WERI-Rb-1 (cell line): ENCODE measurements around the gene TTC22.

Experiments
- DNase-seq: peaks from one replicate; pipeline ENCODE4 v3.0.0-alpha.2; 2020
- H3K27ac ChIP-seq: fragments of 250-450 bp; sonication (Bioruptor Pico); 2 replicates; pipeline ENCODE4 v1.5.1; 2020; ENCODE audit warnings: mild to moderate bottlenecking, moderate library complexity
- H3K27me3 ChIP-seq: fragments of 250-450 bp; sonication (Bioruptor Pico); 2 replicates; pipeline ENCODE4 v1.5.1; 2021; ENCODE audit warnings: mild to moderate bottlenecking, low read depth, moderate library complexity; ENCODE audit not compliant: insufficient read depth, severe bottlenecking
- H3K36me3 ChIP-seq: fragments of 250-450 bp; sonication (Bioruptor Pico); 2 replicates; pipeline ENCODE4 v1.5.1; 2020; ENCODE audit warnings: mild to moderate bottlenecking, moderate library complexity
- H3K4me3 ChIP-seq: 2 replicates; pipeline ENCODE4 v1.5.1; 2011; ENCODE audit warnings: low read depth, mild to moderate bottlenecking, control low read depth, low read length
- H3K9me3 ChIP-seq: fragments of 250-450 bp; sonication (Bioruptor Pico); 2 replicates; pipeline ENCODE4 v1.5.1; 2021; ENCODE audit warnings: mild to moderate bottlenecking, moderate library complexity; ENCODE audit not compliant: severe bottlenecking
- TF ChIP-seq, protein P1 (sequence below): IDR thresholded peaks from 2 replicates; pipeline ENCODE4 v1.5.1; 2011; ENCODE audit warnings: low read depth, mild to moderate bottlenecking, control low read depth, inconsistent platforms, low read length

Gene TTC22

DNA sequence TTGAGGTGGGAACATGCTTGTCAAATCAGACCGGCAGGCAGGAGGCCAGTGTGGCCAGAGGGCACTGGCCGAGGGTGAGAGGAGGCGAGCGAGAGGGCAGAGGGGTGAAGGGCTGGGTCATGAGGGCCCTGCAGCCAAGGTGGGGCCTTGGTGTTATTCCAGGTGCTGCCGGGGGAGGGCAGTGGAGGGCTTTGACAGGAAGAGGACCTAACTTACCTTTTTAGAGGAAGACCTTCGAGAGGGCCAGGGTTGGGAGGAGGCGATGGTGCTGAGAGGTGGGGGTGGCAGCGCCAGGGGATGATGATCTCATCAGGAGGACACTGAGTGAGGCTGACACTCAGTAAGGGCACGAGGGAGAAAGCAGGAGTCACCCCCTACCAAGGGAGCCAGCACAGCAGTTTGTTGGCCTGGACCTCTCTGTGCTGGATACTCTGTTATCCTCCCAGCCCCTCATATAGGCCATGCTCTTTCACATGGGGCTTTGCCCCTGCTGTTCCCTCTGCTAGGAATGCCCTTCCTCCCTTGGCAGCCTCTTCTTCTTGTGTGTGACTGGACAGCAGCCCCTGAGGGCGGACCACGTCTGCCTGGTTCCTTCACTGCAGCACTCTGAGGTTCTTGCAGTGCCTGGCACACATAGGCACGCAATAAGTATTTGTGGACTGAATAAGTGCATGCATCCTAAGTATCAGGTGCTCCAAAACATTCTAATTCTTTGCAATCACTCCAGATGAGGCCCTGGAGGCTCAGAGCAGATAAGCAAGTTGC is 7.5 kb upstream of the TTC22 start:
- Histone ChIP-seq H3K9me3 (no peaks in the 10 kb centered on the region), H3K4me3 (no peak overlapping the region), H3K36me3 (no peaks in the 10 kb centered on the region), H3K27ac (no peak overlapping the region), H3K27me3 (no peaks in the 10 kb centered on the region)
- TF ChIP-seq, protein P1, sequence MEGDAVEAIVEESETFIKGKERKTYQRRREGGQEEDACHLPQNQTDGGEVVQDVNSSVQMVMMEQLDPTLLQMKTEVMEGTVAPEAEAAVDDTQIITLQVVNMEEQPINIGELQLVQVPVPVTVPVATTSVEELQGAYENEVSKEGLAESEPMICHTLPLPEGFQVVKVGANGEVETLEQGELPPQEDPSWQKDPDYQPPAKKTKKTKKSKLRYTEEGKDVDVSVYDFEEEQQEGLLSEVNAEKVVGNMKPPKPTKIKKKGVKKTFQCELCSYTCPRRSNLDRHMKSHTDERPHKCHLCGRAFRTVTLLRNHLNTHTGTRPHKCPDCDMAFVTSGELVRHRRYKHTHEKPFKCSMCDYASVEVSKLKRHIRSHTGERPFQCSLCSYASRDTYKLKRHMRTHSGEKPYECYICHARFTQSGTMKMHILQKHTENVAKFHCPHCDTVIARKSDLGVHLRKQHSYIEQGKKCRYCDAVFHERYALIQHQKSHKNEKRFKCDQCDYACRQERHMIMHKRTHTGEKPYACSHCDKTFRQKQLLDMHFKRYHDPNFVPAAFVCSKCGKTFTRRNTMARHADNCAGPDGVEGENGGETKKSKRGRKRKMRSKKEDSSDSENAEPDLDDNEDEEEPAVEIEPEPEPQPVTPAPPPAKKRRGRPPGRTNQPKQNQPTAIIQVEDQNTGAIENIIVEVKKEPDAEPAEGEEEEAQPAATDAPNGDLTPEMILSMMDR = peak; percentile 42
- DNase-seq = no peak

DNA sequence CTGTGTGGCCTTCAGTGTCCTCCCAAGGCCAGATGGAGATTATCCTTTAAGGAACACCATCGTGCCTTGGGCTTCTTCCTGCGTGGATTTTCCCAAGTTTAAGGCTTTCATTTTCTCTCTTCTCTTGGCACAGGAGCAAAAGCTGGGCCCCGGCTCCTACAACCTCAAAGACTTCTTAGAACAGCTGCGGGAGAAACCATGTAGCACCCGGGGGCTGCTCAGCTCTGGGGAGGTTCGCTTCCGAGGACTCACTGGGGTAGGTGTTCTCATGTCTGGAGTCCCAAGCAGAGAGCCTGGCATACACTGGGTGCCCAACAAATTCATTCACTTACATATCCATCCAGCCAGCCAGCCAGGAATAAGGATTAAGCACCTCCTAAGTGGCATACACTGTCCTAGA is 6.6 kb upstream of the TTC22 start:
- Histone ChIP-seq H3K4me3 (no peak overlapping the region), H3K27ac (no peak overlapping the region), H3K36me3 (no peaks in the 10 kb centered on the region), H3K27me3 (no peaks in the 10 kb centered on the region), H3K9me3 (no peaks in the 10 kb centered on the region)
- no peak for DNase-seq
- TF ChIP-seq, protein P1 = no peak

DNA sequence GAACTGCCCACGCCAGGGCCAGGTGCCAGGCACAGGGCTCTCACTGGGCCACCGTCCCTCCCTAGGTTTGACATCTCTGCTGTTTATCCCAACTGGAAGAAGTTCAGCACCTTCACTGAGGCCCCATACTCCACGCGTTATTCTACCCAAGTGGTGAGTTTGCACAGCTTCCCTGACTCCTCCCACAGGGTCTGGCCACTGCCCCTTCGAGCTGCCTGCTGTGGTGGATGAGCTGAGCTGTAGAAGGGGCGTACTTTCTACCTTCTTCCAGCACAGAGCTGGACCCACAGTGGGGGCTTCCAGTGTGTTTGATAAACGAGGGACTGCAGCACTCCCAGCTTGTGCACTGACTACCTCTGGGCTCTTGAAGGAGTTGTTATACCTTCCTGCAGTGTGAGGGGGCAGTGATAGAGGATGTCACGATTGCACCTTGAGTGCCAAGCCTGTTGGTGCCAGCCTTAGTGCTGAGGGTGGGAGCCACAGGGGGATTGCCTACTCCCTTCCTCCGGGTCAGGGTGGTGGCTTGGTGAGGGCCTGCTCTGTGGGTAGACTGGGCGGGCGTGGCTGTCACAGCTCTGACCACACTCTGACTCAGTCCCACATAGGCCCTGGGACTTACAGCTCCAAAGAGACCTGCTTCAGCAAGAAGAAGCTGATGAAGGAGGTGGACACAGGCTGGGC is 5.9 kb upstream of the TTC22 start:
- Histone ChIP-seq H3K9me3 (no peaks in the 10 kb centered on the region), H3K4me3 (no peak overlapping the region), H3K27me3 (no peaks in the 10 kb centered on the region), H3K27ac (no peak overlapping the region), H3K36me3 (no peaks in the 10 kb centered on the region)
- no peak for DNase-seq
- TF ChIP-seq, protein P1 = no peak

DNA sequence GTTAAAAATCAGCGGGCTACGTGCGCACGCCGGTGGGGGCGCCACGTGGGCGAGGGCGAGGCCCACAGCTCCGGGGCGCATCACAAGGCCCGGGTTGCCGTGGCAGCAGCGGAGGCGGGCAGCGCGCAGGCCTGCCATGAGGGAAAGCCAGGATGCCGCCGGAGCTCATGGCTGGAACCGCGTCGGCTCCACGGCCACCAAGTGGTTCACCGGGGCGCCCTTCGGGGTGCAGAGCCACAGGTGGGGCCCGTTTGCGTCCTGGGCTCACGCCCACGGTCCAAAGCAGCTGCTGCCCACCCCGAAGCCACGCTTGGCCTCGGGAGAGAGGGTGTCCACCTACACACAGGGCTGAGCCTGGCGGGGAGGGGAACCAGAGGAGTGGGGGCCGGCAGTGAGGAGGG is 4.9 kb upstream of the TTC22 start:
- Histone ChIP-seq H3K4me3 (no peak overlapping the region), H3K9me3 (no peaks in the 10 kb centered on the region), H3K36me3 (no peaks in the 10 kb centered on the region), H3K27ac (no peak overlapping the region), H3K27me3 (no peaks in the 10 kb centered on the region)
- no peak for DNase-seq
- TF ChIP-seq, protein P1 = no peak

DNA sequence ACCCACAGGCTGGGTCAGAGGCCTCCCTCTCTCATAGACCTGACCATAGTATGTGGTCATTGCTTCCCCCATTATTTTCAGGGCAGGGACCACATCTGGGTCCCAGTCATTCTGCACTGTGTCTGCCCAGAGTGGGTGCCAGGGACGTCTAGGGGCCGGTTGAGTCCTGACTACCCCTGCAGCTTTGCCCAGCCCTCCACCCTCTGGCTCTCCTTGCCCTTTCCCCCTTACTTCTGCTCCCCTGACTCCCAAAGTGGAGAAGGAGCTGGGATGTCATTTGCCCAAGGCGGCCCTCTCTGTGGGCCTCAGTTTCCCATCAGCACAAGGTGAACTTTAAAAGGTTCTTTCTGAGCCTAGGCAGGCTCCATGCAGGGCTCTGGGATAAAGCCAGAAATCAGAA is 4.3 kb upstream of the TTC22 start:
- TF ChIP-seq, protein P1 = no peak
- no peaks in the 10 kb centered on the region for H3K9me3 ChIP-seq
- no peak overlapping the region for H3K27ac ChIP-seq
- H3K27me3 ChIP-seq = no peaks in the 10 kb centered on the region
- H3K36me3 ChIP-seq = no peaks in the 10 kb centered on the region
- DNase-seq = no peak
- H3K4me3 ChIP-seq = no peak overlapping the region
